Activated T-helper 17 cell treated with anti-CD3 and anti-CD28 coated beads, Interleukin-2, amount 50 U/mL, for 72 hours (primary cell): ENCODE results near the gene REC114. TPM values are rescaled to one million over a fixed set of nuclear protein-coding genes. Genes with fewer than 3 reads are reported as not detected.

ENCODE experiments used
- ATAC-seq: fragments of 150-1000 bp; cut with Tn5 transposase; replicated peaks from 2 replicates; pipeline ENCODE4 v1.10.0; 2021; ENCODE audit warnings: mild to moderate bottlenecking, moderate library complexity
- H3K27ac Mint-ChIP-seq: one replicate; pipeline ENCODE4 v1.8.0; 2022; ENCODE audit warnings: mixed read lengths
- H3K27me3 Mint-ChIP-seq: one replicate; pipeline ENCODE4 v1.8.0; 2022; ENCODE audit warnings: mixed read lengths
- H3K36me3 Mint-ChIP-seq: one replicate; pipeline ENCODE4 v1.8.0; 2022; ENCODE audit warnings: low read depth, mild to moderate bottlenecking, mixed read lengths
- H3K4me1 Mint-ChIP-seq: one replicate; pipeline ENCODE4 v1.8.0; 2022; ENCODE audit warnings: mixed read lengths
- H3K4me3 Mint-ChIP-seq: one replicate; pipeline ENCODE4 v1.8.0; 2022; ENCODE audit warnings: mild to moderate bottlenecking, mixed read lengths
- H3K9me3 Mint-ChIP-seq: one replicate; pipeline ENCODE4 v1.8.0; 2022; ENCODE audit warnings: mixed read lengths
- total RNA-seq, 2 donors: library from RNA; stranded (reverse); gene quantifications; one replicate each; pipeline ENCODE4 v1.2.3, GENCODE V29; 2022

REC114 gene
- total RNA-seq, 2 donors from 2014 or later: not detected

DNA sequence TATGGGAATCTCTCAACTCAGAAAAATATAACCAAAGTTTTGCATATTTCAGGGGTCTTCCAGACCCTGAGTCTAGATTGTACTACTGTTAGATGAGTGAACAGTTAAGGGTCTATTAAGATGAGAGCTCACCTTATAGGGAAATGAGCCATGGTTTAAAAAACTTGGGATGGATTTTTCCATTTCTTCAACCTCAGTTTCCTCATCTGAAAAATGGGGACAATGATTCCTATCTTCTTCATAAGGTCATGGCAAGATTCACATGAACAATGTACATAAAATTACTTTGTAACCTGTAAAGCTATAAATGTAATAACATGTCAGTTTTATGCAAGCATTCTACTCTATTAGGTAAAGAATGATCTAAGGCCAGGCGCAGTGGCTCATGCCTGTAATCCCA lies 161.5 kb downstream of the REC114 start:
- H3K27me3 Mint-ChIP-seq: no peaks in the 10 kb centered on the region
- peaks cover 18% of the 10 kb centered on the region for H3K4me1 Mint-ChIP-seq

DNA sequence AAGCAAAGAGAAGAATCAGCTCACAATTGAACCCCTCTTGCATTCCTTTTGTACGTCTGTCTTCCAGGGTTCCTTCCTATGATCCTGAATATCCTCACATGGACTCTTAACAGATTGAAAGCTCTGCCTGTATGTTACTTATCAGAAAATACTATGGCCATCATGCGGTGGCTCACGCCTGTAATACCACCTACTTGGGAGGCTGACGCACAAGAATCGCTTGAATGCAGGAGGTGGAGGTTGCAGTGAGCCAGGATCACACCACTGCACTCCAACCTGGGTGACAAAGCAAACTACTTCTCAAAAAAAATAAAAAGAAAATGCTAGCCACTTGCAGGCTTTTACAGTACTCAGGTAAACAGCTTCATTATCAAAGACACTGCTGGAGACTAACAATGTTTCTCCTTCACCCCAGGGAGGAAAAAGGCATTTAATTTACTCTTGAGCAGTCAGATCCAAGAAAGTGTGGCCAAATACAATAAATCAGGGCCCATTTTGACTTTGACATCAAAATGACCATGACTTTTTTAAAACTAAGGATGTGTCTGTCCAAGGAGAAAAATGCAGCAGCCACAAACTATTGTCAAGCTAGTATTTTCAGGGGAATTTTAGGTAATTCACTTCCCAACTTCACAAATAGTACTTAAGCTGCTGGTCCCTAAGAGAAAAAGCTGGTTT lies 162.9 kb downstream of the REC114 start:
- ATAC-seq: no peak
- H3K4me3 Mint-ChIP-seq: no peak overlapping the region
- no peak overlapping the region for H3K27ac Mint-ChIP-seq

More for the DNA sequence above, 161.5 kb downstream of the REC114 start:
- no peak overlapping the region for H3K4me3 Mint-ChIP-seq
- H3K27ac Mint-ChIP-seq: no peak overlapping the region
- H3K36me3 Mint-ChIP-seq: peaks cover 24% of the 10 kb centered on the region
- no peaks in the 10 kb centered on the region for H3K9me3 Mint-ChIP-seq
- no peak for ATAC-seq

DNA sequence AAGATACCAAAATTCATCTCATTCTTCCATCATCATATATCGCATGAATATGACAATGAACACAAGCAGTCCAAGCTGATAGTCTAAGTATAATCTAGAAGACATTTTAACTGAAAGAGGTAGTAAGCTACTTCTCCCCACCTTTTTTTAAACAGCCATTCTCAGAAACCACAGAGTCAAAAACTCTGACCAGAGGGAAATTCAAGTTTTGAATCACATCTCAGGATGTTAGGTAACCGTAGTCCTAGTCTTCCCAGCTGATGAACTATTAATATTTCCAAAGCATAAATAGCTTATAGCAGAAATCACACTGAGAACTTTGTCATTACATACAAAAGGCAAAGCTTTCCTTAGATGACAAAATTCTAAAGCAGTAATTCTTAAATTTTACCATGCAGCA lies 164.4 kb downstream of the REC114 start:
- H3K36me3 Mint-ChIP-seq: peaks cover 24% of the 10 kb centered on the region
- no peaks in the 10 kb centered on the region for H3K9me3 Mint-ChIP-seq
- ATAC-seq: no peak
- peak overlapping the region; percentile 38 for H3K4me3 Mint-ChIP-seq
- peaks cover 22% of the 10 kb centered on the region for H3K4me1 Mint-ChIP-seq
- H3K27me3 Mint-ChIP-seq: no peaks in the 10 kb centered on the region
- H3K27ac Mint-ChIP-seq: peak overlapping the region; percentile 36

More for the DNA sequence above, 162.9 kb downstream of the REC114 start:
- Mint-ChIP-seq H3K9me3 (no peaks in the 10 kb centered on the region), H3K36me3 (peaks cover 24% of the 10 kb centered on the region), H3K27me3 (no peaks in the 10 kb centered on the region), H3K4me1 (peaks cover 18% of the 10 kb centered on the region)

DNA sequence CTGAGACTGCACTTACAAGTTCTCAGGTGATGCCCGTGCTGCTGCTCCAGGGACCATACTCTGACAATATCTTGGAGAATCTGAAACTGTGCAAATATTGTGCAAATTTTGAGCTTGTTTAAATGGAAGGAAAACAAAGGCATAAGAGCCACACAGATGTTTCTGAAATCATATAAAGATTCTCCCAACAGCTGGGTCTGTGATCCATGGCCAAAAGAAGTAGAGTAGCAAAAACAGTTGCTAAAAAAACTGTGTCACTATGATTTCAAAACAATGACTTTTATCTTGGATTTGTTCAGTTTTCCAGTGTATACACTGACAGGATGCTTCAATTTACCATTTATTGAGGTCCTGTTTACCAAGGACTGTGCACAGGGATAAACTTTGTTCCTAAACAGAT lies 164.9 kb downstream of the REC114 start:
- Mint-ChIP-seq H3K4me1 (peaks cover 22% of the 10 kb centered on the region), H3K36me3 (peaks cover 24% of the 10 kb centered on the region), H3K27ac (no peak overlapping the region), H3K9me3 (no peaks in the 10 kb centered on the region), H3K27me3 (no peaks in the 10 kb centered on the region), H3K4me3 (no peak overlapping the region)
- ATAC-seq: no peak

DNA sequence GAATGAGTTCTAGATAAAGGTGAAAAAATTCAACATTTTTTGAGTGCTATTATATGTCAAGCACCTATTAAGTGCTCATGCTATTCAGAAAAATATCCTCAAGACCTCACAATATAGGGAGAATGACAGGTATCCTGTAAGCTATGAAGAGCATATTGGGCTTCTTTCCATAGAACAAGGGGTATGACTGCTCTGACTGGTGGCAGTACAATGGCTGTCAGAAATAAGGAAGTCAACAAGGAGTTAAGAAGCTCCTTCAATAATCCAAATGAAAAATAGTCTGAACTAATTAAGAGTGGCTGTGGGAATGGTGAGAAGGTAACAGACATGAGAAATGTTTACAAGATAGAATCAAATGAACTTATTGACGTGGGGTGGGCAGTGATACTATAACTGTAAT lies 165.5 kb downstream of the REC114 start:
- no peaks in the 10 kb centered on the region for H3K27me3 Mint-ChIP-seq
- H3K36me3 Mint-ChIP-seq: peaks cover 19% of the 10 kb centered on the region
- no peak for ATAC-seq
- no peak overlapping the region for H3K27ac Mint-ChIP-seq
- peaks cover 26% of the 10 kb centered on the region for H3K4me1 Mint-ChIP-seq
- H3K9me3 Mint-ChIP-seq: no peaks in the 10 kb centered on the region
- H3K4me3 Mint-ChIP-seq: no peak overlapping the region

DNA sequence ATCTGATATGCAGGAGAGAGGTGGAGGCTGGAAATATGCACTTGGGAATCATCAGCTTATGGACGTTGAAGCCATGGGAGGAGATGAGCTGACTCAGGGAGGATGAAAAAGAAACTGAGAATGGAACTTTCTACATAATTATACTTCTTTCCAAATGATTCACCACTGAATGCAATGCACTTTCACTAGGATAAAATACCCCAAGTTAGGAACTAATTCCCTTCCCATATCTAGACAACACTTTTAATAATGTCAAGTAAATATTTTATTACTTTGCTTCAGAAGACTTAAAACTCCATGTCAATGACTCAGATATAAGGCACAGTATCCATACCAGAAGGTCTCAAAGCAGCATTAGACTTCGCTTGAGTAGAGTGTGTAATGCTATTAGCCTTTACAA lies 166.0 kb downstream of the REC114 start:
- Mint-ChIP-seq H3K36me3 (peaks cover 18% of the 10 kb centered on the region), H3K27me3 (no peaks in the 10 kb centered on the region), H3K27ac (no peak overlapping the region), H3K4me3 (no peak overlapping the region), H3K4me1 (peaks cover 26% of the 10 kb centered on the region), H3K9me3 (no peaks in the 10 kb centered on the region)
- ATAC-seq: peak; percentile 77

Other genes with a start within 250 kb of the REC114 start
- gene HCN4, start 74.2 kb upstream of the REC114 start, total RNA-seq: not detected
- 10 to 100 TPM; 59.5 to 66.1 TPM for gene NPTN, start 190.2 kb downstream of the REC114 start, total RNA-seq
- gene CD276, start 241.2 kb downstream of the REC114 start, total RNA-seq: 1 to 10 TPM in 1 of 2 donors, under 1 TPM in 1; 0.95 to 2.6 TPM